H7 (cell line): Measurements from ENCODE around the gene JPH4. TPM values are rescaled to one million over a fixed set of nuclear protein-coding genes. Genes with fewer than 3 reads are reported as not detected.

ENCODE experiments used
- DNase-seq: peaks from one replicate; pipeline ENCODE4 v3.0.0; 2012
- H3K27me3 ChIP-seq: 2 replicates; pipeline ENCODE4 v1.6.0; 2011; ENCODE audit warnings: mild to moderate bottlenecking, low read length; ENCODE audit not compliant: control insufficient read depth, insufficient read depth
- H3K36me3 ChIP-seq: replicated peaks from 2 replicates; pipeline ENCODE4 v1.5.1; 2011; ENCODE audit warnings: low read length; ENCODE audit not compliant: control insufficient read depth, insufficient read depth
- H3K4me3 ChIP-seq: 2 replicates; pipeline ENCODE4 v1.5.1; 2011; ENCODE audit warnings: low read depth, mild to moderate bottlenecking, control low read depth, low read length, moderate library complexity; ENCODE audit not compliant: insufficient read depth
- total RNA-seq: library from RNA; depleted of rRNA; stranded (reverse); fragments of >200 nt; shearing (Covaris generic); gene quantifications from 2 replicates; pipeline ENCODE4 v1.2.3, GENCODE V29; 2014; rRNA removed

JPH4 gene
- total RNA-seq, result 1.4 and 2.0 TPM in 2 replicates

DNA sequence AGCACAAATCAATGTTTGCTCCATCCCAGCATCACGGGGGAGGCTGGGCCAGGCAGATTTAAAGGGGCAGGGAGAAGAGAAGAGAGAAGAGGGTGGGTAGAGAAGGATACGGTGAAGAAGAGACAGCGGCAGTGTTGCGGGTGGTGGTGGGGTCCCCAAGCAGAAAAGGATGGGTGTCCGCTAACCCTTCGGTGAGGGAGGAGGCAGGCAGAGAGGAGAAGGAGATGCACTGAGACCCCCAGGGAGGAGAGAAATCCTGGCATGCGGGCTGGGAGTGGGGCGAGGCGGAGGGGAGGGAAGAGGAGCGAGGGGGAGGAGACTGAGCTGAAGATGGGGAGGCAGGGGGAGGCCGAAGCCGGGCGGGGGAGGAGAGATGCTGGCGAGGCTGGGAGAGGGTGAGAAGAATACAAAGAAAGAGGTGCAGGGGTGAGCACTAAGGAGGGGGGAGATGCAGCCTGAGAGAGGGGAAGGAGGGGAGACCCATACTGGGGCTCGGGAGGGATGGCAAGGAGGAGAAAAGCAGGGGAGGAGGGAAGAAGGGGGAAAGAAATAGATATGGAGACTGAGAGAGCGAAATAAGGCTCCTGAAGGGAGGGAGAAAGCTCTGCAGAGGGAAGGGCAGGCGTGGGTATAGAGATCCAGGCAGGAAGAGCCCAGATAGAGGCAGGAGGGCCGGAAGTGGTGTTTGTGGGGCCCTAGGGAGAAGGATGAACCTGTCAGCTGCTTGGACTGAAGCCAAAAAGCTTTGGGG, at the start of gene JPH4:
TSS of gene JPH4 (minus strand) at position 231 of the 751 bp plus-strand sequence. CDS start 1,337 bp downstream, outside the sequence.
- Histone ChIP-seq H3K4me3 (peak within 1 kb of the TSS; percentile 53), H3K27me3 (peaks cover 43% of the 10 kb centered on the region), H3K36me3 (no peaks in the 10 kb centered on the region)
- peak; percentile 89 for DNase-seq

- Histone ChIP-seq H3K4me3 (no peak overlapping the region), H3K36me3 (no peaks in the 10 kb centered on the region), H3K27me3 (no peaks in the 10 kb centered on the region)
- DNase-seq, result no peak
Observed at GRCh38 chr14:23627961-23628360, 49.4 kb upstream of the JPH4 start.

- DNase-seq, result no peak
- H3K36me3 ChIP-seq, result no peaks in the 10 kb centered on the region
- H3K4me3 ChIP-seq, result no peak overlapping the region
- H3K27me3 ChIP-seq, result no peaks in the 10 kb centered on the region
Observed at GRCh38 chr14:23626946-23627345, 48.4 kb upstream of the JPH4 start.

DNA sequence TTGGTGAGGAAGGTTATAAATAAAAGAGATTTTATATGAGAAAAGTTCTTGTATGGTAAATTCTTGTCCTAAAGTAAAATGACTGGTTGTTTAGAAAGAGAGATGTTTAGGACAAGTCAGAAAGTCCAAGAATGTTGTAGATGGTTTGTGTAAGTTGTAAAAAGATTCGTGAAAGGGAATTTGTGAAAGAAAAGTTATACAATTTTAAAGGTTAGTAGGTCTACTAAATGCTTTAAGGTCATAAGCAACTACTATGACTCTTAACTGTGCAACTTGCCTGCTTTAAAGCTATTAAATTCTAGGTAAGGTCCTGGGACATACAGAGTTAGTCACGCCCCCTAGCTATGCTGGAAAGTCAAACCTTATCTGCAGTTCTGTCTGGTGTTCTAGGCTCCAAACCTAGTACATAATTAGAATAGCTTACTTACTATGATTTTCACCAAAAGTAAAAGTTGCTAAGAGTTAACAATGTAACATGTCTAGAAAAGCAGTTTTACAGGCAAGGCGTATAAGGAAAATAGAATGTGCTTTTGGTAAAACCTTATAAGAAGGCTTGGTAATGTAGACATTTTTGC, 46.3 kb upstream of the JPH4 start:
- Histone ChIP-seq H3K4me3 (no peak overlapping the region), H3K36me3 (no peaks in the 10 kb centered on the region), H3K27me3 (no peaks in the 10 kb centered on the region)
- no peak for DNase-seq

DNA sequence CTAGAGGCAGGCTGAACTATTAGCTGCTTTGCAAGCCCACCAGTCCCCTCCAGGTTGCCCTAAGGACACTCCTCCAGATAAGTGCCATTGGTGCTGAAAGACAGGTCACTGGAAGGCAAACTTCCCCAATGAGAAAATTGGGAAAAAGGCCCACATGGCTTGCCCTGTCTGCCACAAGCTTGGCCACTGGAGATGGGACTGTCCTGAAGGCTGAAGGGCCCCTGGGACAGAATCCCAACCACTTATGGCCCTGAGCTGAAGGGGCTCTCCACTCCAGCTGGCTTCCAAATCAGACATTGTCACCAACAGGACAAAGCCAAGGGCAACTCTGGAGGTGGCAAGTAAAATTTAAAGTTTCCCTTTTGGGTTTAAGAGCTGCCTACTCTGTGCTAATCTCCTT, 45.4 kb upstream of the JPH4 start:
- no peak for DNase-seq
- no peaks in the 10 kb centered on the region for H3K27me3 ChIP-seq
- H3K36me3 ChIP-seq, result no peaks in the 10 kb centered on the region
- no peak overlapping the region for H3K4me3 ChIP-seq

DNA sequence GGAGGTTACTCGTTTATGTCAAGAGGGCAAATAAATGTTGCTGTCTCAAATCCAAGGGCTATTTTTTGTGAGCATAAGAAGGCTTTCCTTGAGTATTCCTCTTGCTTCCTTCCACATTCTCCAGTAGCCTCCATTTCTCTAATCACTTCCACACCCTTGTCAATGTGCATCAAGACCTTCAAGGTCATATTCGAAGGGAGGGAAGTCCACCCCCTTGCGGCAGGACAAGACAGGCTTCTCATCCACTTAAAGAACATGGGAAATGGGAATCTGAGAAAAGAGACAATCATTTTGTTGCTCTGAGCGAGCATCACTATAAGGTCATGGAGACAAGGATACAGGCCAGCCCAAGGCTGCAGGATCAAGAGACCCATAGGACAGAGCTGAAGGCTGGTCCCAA, 44.4 kb upstream of the JPH4 start:
- H3K36me3 ChIP-seq, result no peaks in the 10 kb centered on the region
- H3K4me3 ChIP-seq, result no peak overlapping the region
- H3K27me3 ChIP-seq, result no peaks in the 10 kb centered on the region
- DNase-seq, result no peak

- no peak overlapping the region for H3K4me3 ChIP-seq
- H3K27me3 ChIP-seq, result no peaks in the 10 kb centered on the region
- DNase-seq, result no peak
- H3K36me3 ChIP-seq, result no peaks in the 10 kb centered on the region
Observed at GRCh38 chr14:23621932-23622730, 43.5 kb upstream of the JPH4 start.

DNA sequence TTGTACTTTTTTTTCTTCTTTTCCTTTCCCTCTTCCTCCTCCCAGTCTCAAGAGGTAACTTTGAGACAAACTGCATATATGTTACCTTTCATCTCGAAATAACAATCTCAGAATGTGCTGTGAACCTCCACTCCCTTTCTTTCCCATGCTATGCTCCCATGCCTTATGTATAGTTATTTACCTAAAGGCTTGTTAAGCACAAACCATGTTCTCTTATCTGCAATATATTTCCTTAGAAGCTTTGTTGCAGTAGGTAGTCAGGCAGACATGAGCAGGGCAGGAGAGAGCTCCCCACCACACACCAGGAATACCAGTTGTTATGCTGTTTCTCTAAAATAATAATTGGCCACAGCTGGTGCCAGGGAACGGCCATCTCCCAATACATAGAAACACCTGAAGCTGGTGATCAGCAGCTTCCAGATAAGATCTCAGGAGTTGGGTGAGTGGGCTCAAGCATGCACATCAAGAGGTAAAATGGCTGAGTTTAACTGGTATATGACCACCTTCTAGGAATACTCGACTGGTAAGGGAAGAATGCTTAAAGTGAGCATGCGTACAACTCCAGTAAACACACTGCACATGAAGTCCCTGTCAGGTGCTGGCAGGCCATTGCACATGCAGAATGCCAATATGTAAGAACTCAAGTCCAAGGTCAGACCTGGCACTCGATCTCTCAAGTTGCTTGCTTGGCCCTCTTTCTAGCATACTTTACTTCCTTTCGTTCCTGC, 42.8 kb upstream of the JPH4 start:
- H3K36me3 ChIP-seq, result no peaks in the 10 kb centered on the region
- no peak for DNase-seq
- no peaks in the 10 kb centered on the region for H3K27me3 ChIP-seq
- no peak overlapping the region for H3K4me3 ChIP-seq

DNA sequence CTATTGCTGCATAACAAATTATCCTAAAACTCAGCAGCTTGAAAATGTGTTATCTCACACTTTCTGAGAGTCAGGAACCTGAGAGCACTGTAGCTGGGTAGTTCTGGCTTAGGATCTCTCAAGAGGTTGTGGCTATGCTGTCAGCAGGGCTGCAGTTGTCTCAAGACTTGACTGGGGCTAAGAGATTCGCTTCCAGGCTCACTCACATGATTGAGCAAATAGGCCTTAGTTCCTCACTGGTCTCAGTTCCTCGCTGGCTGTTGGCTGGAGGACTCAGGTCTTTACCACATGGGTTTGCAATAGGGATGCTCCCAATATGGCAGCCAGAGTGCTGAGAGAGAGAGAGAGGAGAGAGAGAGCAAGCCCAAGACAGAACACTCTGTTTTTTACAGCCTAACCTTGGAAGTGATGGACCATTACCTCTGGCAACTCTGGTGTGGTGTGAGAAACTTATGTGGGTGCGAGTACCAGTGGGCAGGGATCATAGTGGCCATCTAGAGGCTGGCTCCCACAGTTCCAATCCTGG, 41.6 kb upstream of the JPH4 start:
- no peak for DNase-seq
- Histone ChIP-seq H3K4me3 (no peak overlapping the region), H3K27me3 (no peaks in the 10 kb centered on the region), H3K36me3 (no peaks in the 10 kb centered on the region)

- H3K4me3 ChIP-seq, result no peak overlapping the region
- H3K27me3 ChIP-seq, result no peaks in the 10 kb centered on the region
- DNase-seq, result no peak
- H3K36me3 ChIP-seq, result no peaks in the 10 kb centered on the region
Observed at GRCh38 chr14:23618415-23618988, 39.9 kb upstream of the JPH4 start.

- H3K4me3 ChIP-seq, result no peak overlapping the region
- no peaks in the 10 kb centered on the region for H3K27me3 ChIP-seq
- no peaks in the 10 kb centered on the region for H3K36me3 ChIP-seq
- DNase-seq, result no peak
Observed at GRCh38 chr14:23617539-23617938, 38.9 kb upstream of the JPH4 start.

- Histone ChIP-seq H3K27me3 (no peaks in the 10 kb centered on the region), H3K4me3 (no peak overlapping the region), H3K36me3 (no peaks in the 10 kb centered on the region)
- no peak for DNase-seq
Observed at GRCh38 chr14:23615856-23616255, 37.3 kb upstream of the JPH4 start.

DNA sequence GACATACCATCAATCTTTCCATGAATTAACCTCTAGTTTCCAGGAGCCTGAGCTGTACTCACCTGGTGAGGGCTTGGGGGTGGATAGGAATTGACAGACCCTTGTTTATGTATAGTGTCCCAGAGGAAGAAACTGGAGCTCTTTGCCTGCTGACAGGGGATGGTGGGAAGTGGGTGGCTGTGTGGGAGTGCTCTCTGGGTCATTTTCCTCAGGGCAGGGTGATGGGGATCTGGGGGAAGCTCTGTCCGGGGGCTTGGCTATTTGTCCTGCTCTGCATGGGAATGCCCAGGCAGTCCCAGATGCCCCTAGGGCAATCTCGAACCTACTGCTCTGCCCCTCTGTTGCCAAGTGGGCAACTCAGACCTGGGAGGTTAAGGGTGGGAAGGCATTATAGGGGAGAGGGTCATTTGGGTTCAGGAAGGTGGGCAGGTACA, 35.8 kb upstream of the JPH4 start:
- no peaks in the 10 kb centered on the region for H3K36me3 ChIP-seq
- DNase-seq, result no peak
- no peaks in the 10 kb centered on the region for H3K27me3 ChIP-seq
- H3K4me3 ChIP-seq, result no peak overlapping the region
